Transverse colon (tissue), 4 donors: ENCODE results near the gene BORCS6. TPM values are rescaled to one million over a fixed set of nuclear protein-coding genes. Genes with fewer than 3 reads are reported as not detected.

Experiments used
- DNase-seq: peaks from one replicate; pipeline ENCODE4 v3.0.0-alpha.2; 2019
- H3K27ac ChIP-seq, 4 donors: fragments of 200-600 bp; sonication (generic); 2 replicates each; pipeline ENCODE4 v1.5.1; 2016 to 2018; ENCODE audit warnings: inconsistent platforms in 4 of 4
- H3K27me3 ChIP-seq: fragments of 200-600 bp; sonication (generic); 2 replicates; pipeline ENCODE4 v1.5.1; 2017; ENCODE audit warnings: inconsistent platforms
- H3K36me3 ChIP-seq, 4 donors: fragments of 200-600 bp; sonication (generic); 2 replicates each; pipeline ENCODE4 v1.5.1; 2017 to 2019; ENCODE audit warnings: inconsistent platforms in 4 of 4
- H3K4me1 ChIP-seq, 4 donors: fragments of 200-600 bp; sonication (generic); 2 replicates each; pipeline ENCODE4 v1.5.1; 2017 to 2020; ENCODE audit warnings: inconsistent platforms in 4 of 4
- H3K4me3 ChIP-seq, 4 donors: fragments of 200-600 bp; sonication (generic); 1 replicate in 1 of 4; 2 replicates in 3 of 4; pipeline versions ENCODE4 v1.5.1 to v1.6.1; 2017 to 2019; ENCODE audit warnings: inconsistent platforms in 4 of 4
- H3K9me3 ChIP-seq, 2 donors: fragments of 200-600 bp; sonication (generic); 2 replicates each; pipeline ENCODE4 v1.5.1; 2017 to 2019; ENCODE audit warnings: inconsistent platforms in 2 of 2
- CTCF ChIP-seq, 5 experiments: fragments of 200-600 bp in 3 of 5; fragments of 450-650 bp in 2 of 5; sonication (generic) in 3 of 5; IDR thresholded peaks; 1 replicate in 2 of 5; 2 replicates in 3 of 5; pipeline ENCODE4 v1.5.1; 2016 to 2017; ENCODE audit warnings: antibody characterized with exemption in 5 of 5, inconsistent platforms in 3 of 5, mild to moderate bottlenecking in 2 of 5, moderate library complexity in 1 of 5
- EP300 ChIP-seq: sonication (generic); formaldehyde crosslinking; IDR thresholded peaks from one replicate; pipeline ENCODE4 v1.6.1; 2017; ENCODE audit warnings: antibody characterized with exemption, low read depth
- POLR2A ChIP-seq: fragments of 450-650 bp; IDR thresholded peaks from one replicate; pipeline ENCODE4 v1.6.1; 2016; ENCODE audit warnings: antibody characterized with exemption, mild to moderate bottlenecking, moderate library complexity
- POLR2AphosphoS5 ChIP-seq, 3 donors: sonication (generic); formaldehyde crosslinking; IDR thresholded peaks; one replicate each; pipeline ENCODE4 v1.6.1; 2016; ENCODE audit warnings: antibody characterized with exemption in 3 of 3
- WGBS, 2 donors: methylation state at CpG; one replicate each; pipeline ENCODE4 v1.1.5; 2018; ENCODE audit warnings: low coverage in 1 of 2; 5-methylcytosine and 5-hydroxymethylcytosine counted together
- in situ Hi-C, 4 donors: fragments of 200-750 bp; cut with MboI; loops; one replicate each; pipeline versions ENCODE4 v1.15.0 to v1.15.1; 2017; ENCODE audit warnings: low sequenced_read_pairs in 3 of 4, low pct_ligation_motif_present in 1 of 4, low pct_unique_long_range_greater_than_20kb in 1 of 4
- intact Hi-C: fragments of 100-400 bp; cut with DNase I; formaldehyde crosslinking; loops from one replicate; pipeline ENCODE4 v1.15.1; 2023; ENCODE audit warnings: low total_unique reads
- total RNA-seq, 4 donors: library from RNA; depleted of rRNA; stranded (reverse); fragments of >200 nt; gene quantifications; one replicate each; pipeline ENCODE4 v1.1.0, GENCODE V29; 2016

The BORCS6 gene
- total RNA-seq, 4 donors from 2014 or later: 3.2 to 17.1 (median 12.7) TPM

GRCh38 chr17:8150194-8151119 is 39.5 kb downstream of the BORCS6 start:
- peaks cover 10 to 43% (median 35%) of the 10 kb centered on the region in 4 donors for H3K4me1 ChIP-seq
- H3K36me3 ChIP-seq: peaks cover 0 to 51% (median 33%) of the 10 kb centered on the region in 4 donors

GRCh38 chr17:8149419-8150193 is 40.4 kb downstream of the BORCS6 start:
- peak in 1 of 3 donors; percentile 4 for TF ChIP-seq POLR2AphosphoS5 (IDR thresholded peaks at IDR 0.05)
- TF ChIP-seq CTCF (IDR thresholded peaks at IDR 0.05): no peak
- TF ChIP-seq EP300: no peak
- no peak for TF ChIP-seq POLR2A
- peak overlapping the region; percentile 95 to 100 (median 99) for H3K27ac ChIP-seq
- peaks cover 0 to 60% (median 38%) of the 10 kb centered on the region in 4 donors for H3K36me3 ChIP-seq
- H3K27me3 ChIP-seq: no peaks in the 10 kb centered on the region
- peaks cover 10 to 39% (median 32%) of the 10 kb centered on the region in 4 donors for H3K4me1 ChIP-seq
- no peaks in the 10 kb centered on the region for H3K9me3 ChIP-seq
- DNase-seq: no peak
- 60 to 92% methylated on average over 1 to 29 of the region's 29 CpGs for WGBS, 2 donors
- H3K4me3 ChIP-seq: no peak overlapping the region
- in situ Hi-C loops (loop anchor here in 1 of 4 donors (25.0 kb wide), 1 partner anchor 912 kb away; the partner anchor contains the start of genes DVL2, GABARAP and PHF23), intact Hi-C loops (no loop called here)

More at GRCh38 chr17:8150194-8151119, 39.5 kb downstream of the BORCS6 start:
- intact Hi-C loops: no loop called here
- no peak for TF ChIP-seq EP300
- Histone ChIP-seq H3K27me3 (no peaks in the 10 kb centered on the region), H3K4me3 (peak overlapping the region in 3 of 4 donors; percentile 46 to 92 (median 49)), H3K27ac (peak overlapping the region; percentile 95 to 100 (median 99)), H3K9me3 (no peaks in the 10 kb centered on the region)
- 73% methylated on average over 17 of the region's 18 CpGs; no CpG with 5 or more reads in 1 of the 2 donors for WGBS, 2 donors
- DNase-seq: no peak
- in situ Hi-C loops: no loop called here

DNA sequence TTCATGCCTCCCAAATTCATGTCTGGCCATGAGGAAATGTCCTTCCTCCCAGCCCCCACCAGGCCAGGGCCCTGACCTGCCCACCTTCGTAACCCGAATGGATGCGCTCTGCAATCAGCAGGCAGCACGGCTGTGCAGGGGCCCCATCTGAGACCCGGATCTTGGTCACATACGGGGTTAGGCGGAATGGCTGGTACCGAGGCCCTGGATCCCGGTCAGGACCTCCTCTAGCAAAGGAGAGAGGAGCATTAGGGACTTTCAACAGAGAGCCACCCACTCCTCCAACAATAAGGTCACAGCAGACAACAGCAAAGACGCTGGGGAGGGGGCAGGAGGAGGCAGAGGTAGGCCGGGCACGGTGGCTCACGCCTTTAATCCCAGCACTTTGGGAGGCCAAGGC is 41.4 kb downstream of the BORCS6 start:
- TF ChIP-seq CTCF (IDR thresholded peaks at IDR 0.05) (no peak), EP300 (no peak), POLR2A (no peak), POLR2AphosphoS5 (IDR thresholded peaks at IDR 0.05) (no peak)
- WGBS, 2 donors: 90% methylated on average over 2 to 13 of the region's 13 CpGs
- H3K27ac ChIP-seq: peak overlapping the region; percentile 21 to 99 (median 51)
- peaks cover 0 to 70% (median 43%) of the 10 kb centered on the region in 4 donors for H3K36me3 ChIP-seq
- DNase-seq: no peak
- intact Hi-C loops (no loop called here), in situ Hi-C loops (loop anchor here in 1 of 4 donors (25.0 kb wide), 1 partner anchor 911 kb away; the partner anchor contains the start of genes DVL2, GABARAP and PHF23)
- H3K4me1 ChIP-seq: peaks cover 10 to 32% (median 27%) of the 10 kb centered on the region in 4 donors
- H3K27me3 ChIP-seq: no peaks in the 10 kb centered on the region
- H3K9me3 ChIP-seq: no peaks in the 10 kb centered on the region
- H3K4me3 ChIP-seq: no peak overlapping the region

DNA sequence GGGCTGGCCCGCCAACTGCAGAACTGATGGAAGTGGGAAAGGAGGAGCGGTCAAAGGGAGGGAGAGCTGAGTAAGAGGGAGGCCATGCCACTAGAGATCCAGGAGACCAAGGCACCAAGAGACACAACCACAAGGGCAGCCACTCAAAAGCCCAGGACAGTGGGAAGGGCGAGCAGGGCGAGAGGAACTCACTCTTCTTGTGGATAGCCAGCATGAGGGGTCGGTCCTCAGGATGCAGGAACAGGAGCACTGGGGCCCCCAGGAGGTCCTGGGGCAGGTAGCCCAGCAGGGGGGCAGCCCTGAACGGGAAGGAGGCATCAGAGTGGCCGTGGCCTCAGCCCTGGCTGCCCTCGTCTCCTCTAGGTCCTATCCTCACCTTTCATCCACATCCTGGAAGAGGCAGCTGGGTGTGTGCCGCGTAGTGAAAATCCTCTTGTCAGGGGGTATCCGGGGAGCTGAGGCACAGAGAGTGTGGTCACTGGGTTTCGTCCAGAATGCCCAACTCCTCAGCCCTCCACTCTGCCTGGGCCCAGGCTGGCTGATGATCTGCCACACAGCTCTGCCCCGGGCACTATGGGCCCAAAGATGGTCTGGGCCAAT is 42.1 kb downstream of the BORCS6 start:
- H3K9me3 ChIP-seq: no peaks in the 10 kb centered on the region
- H3K27me3 ChIP-seq: no peaks in the 10 kb centered on the region
- H3K36me3 ChIP-seq: peaks cover 0 to 77% (median 47%) of the 10 kb centered on the region in 4 donors
- intact Hi-C loops: no loop called here
- in situ Hi-C loops: loop anchor here in 1 of 4 donors (25.0 kb wide), 1 partner anchor 911 kb away; the partner anchor contains the start of genes DVL2, GABARAP and PHF23
- TF ChIP-seq POLR2AphosphoS5 (IDR thresholded peaks at IDR 0.05): peak in 1 of 3 donors; percentile 9
- TF ChIP-seq POLR2A: no peak
- DNase-seq: no peak
- H3K27ac ChIP-seq: peak overlapping the region; percentile 21 to 99 (median 51)
- WGBS, 2 donors: 67 to 92% methylated on average over 1 to 13 of the region's 13 CpGs
- H3K4me1 ChIP-seq: peaks cover 5 to 25% (median 21%) of the 10 kb centered on the region in 4 donors
- H3K4me3 ChIP-seq: no peak overlapping the region
